Fibroblast of villous mesenchyme (primary cell): ENCODE data around the gene LZTFL1. TPM values are rescaled to one million over a fixed set of nuclear protein-coding genes. Genes with fewer than 3 reads are reported as not detected.

Source experiments
- DNase-seq: peaks from one replicate; pipeline ENCODE4 v3.0.0-alpha.2; 2010; ENCODE audit warnings: low read depth
- H3K4me3 ChIP-seq: 2 replicates; pipeline ENCODE4 v1.5.1; 2011; ENCODE audit warnings: low read depth, mild to moderate bottlenecking, low read length
- total RNA-seq: library from RNA; depleted of rRNA; stranded (reverse); fragments of >200 nt; gene quantifications from 2 replicates; pipeline ENCODE4 v1.2.3, GENCODE V29; 2012
- TF ChIP-seq, protein P1 (sequence below): IDR thresholded peaks from 2 replicates; pipeline ENCODE4 v1.5.1; 2012; ENCODE audit warnings: low read depth, mild to moderate bottlenecking, low read length; ENCODE audit not compliant: insufficient read depth

LZTFL1 gene
- total RNA-seq, 1 donor, result 18.6 TPM

DNA sequence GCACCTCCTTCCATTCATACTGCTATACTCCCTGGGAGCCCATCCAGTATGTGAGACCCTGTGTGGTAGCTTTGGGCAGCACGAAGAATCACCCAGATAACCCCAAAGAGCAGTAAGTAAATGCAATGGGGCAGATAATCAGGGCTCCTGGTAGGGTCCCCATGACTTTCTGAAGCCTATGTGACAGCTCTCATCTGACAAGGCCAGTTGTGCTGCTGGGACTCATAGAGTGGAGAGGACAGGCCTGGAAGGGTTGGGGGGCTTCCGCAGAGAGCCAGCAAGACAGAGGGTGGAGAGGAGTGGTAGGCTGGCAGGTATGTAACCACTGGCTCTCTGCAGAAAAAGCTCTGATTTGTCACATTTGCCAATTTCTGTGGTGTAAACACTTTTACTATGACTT is 42.3 kb downstream of the LZTFL1 start:
- no peak overlapping the region for H3K4me3 ChIP-seq
- DNase-seq, result no peak
- TF ChIP-seq, protein P1, sequence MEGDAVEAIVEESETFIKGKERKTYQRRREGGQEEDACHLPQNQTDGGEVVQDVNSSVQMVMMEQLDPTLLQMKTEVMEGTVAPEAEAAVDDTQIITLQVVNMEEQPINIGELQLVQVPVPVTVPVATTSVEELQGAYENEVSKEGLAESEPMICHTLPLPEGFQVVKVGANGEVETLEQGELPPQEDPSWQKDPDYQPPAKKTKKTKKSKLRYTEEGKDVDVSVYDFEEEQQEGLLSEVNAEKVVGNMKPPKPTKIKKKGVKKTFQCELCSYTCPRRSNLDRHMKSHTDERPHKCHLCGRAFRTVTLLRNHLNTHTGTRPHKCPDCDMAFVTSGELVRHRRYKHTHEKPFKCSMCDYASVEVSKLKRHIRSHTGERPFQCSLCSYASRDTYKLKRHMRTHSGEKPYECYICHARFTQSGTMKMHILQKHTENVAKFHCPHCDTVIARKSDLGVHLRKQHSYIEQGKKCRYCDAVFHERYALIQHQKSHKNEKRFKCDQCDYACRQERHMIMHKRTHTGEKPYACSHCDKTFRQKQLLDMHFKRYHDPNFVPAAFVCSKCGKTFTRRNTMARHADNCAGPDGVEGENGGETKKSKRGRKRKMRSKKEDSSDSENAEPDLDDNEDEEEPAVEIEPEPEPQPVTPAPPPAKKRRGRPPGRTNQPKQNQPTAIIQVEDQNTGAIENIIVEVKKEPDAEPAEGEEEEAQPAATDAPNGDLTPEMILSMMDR, result no peak

DNA sequence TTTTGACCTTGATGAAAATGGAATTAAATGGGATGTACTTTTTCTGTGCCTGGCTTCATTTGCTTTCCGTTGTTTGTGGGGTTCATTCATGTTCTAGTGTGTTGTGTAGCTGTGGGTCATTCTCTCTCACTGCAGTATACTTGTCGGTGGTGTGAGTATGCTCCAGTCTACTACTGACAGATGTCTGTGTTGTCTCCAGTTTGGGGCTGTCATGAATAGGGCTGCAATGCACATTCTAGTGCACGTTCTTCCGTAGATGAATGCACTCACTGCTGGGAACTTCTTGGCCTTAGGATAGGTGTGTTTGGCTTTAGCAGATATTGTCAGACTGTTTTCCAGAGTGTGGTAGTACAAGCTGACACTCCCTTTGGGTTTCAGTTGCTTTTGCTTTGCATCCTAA is 43.9 kb downstream of the LZTFL1 start:
- no peak for DNase-seq
- H3K4me3 ChIP-seq, result no peak overlapping the region
- TF ChIP-seq, protein P1, result no peak

DNA sequence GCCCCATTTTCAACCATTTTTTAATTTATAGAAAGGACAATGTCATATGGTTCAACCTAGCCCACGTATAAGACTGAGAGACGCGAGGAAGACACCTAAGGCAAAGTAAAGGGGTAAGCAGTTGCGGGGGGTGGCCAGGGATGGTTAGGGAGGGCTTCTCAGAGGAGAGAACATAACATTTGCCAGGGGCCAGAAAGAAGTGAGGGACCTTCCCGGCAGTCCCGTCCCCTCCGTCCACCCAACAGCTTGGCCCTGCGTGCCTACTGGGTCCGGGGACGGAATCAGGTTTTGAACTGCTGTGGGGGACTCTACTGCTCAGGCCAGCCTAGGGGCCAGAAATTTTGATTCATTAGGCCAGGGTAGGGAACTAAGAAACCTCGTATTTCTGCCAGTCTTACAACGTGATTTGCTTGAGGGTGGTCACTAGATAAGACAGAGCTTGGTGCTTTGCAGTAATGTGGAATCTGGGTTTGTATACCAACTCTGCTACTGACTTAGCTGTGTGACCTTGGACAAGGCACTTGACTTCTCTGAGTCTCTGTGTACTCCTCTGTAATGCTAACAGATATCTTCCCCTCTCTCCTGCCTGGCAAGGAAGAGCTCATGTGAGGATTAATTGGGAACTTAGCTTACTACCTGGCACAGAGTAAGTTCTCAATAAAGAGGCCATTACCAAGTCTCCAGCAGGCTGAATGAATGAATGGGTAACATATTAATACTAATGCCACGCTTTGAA is 44.8 kb downstream of the LZTFL1 start:
- no peak overlapping the region for H3K4me3 ChIP-seq
- no peak for DNase-seq
- TF ChIP-seq, protein P1, result no peak

DNA sequence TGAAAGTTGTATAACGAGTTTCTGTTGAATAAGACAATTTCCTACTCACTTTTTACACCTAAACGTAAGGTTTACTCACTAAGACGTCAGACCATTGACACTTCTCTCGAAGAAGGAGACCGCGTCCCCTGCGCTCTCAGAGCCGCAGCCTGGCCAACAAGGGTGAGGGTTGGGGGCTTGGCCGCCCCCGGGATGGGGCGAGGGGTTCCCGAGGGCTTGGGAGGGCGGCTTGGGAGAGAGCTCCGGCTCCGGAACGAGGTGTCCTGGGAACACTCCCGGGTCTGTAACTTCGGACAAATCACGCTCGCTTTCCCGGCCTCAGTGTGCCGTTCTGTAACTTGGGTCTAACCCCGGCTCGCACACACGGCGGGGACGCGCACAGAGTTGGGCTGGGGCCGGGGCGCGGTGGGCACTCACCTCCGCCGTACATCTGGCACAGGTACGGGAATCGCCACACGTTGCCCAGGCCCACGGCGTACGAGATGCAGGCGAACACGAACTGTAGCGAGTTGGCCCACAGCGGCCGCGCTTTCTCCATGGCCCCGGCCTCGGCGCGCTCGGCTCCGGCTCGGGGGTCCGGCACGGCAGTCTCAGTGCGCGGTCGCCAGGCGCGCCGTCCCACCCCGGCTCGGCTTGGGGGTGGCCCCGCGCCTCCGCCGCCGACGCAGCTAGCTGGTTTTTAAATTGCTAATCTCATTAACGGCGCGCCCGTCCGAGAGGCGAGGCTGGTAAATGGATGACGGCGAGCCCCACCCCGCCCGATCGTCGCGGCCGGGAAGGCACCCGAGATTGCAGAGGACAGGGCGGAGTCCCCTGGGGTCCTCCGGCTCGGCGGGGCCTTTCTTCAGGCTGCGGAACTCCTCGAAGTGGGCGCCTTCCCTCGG is 45.8 kb downstream of the LZTFL1 start, which contains the start of gene SLC6A20:
Gene SLC6A20, minus strand, starts transcription at position 655 of the 884 bp plus-strand sequence. Its CDS starts 117 bp downstream, at position 538.
- TF ChIP-seq, protein P1, result no peak
- peak within 1 kb of the TSS; percentile 21 for H3K4me3 ChIP-seq
- DNase-seq, result no peak

DNA sequence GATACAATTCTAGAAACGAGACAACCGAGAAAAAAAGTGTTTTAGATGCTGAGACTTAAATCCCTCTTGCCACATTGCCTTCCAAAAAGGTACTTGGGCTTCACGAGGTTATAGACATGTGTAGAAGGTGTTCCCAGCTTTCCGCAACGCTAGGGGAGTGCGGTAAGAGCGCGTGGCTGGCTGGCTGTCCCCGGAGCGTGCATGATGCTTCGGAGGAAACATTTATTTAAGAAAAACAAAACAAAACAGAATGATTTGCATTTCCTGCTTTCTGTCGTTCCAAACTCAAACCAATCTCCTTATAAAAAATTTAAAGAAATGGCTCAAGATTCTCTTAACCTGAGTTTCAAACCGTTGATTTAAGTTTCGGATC is 46.4 kb downstream of the LZTFL1 start:
- TF ChIP-seq, protein P1, result no peak
- H3K4me3 ChIP-seq, result no peak overlapping the region
- DNase-seq, result peak; percentile 33

DNA sequence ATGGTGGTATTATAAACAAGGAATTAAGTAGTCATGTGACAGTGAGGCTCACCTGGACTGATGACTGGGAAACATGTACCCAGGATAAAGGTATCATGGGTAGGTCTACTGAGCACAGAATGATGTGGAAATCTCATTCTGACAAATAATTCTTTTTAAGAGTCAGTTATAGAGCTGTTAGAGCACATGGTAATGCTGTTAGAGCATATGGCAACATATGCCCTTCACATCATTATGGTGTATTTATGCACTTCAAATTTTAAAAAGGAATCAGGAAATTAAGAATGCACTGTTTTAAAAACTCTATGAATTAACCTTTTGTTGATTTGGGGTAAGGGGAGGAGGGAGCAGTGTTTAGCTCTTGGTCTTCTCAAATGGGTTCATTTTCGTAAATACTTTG is 47.3 kb downstream of the LZTFL1 start:
- TF ChIP-seq, protein P1, result no peak
- DNase-seq, result no peak
- no peak overlapping the region for H3K4me3 ChIP-seq
